HCT116 (cell line): ENCODE results near the gene UNKL. TPM values are rescaled to one million over a fixed set of nuclear protein-coding genes. Genes with fewer than 3 reads are reported as not detected.

Experiments used
- ATAC-seq: fragments of 200-7000 bp; cut with Tn5 transposase; 2 replicates; pipeline ENCODE4 v1.9.1; 2020; ENCODE audit warnings: mild to moderate bottlenecking, moderate library complexity
- BruUV-seq: library from RNA; stranded (reverse); fragments of 400-500 nt; replicated peaks from 2 replicates; lab custom pipeline; 2021; lab: Mats Ljungman, UMichigan
- CTCF ChIA-PET: fragments of 300-600 bp; sonication (Branson Sonifier 250); formaldehyde crosslinking; loops from one replicate; lab custom pipeline; 2021; ENCODE audit warnings: antibody characterized with exemption; lab: Charles Lee
- POLR2A ChIA-PET: fragments of 300-600, 350-600 bp; sonication (Branson Sonifier 250); formaldehyde crosslinking; loops from one replicate; lab custom pipeline; 2021; ENCODE audit warnings: antibody characterized with exemption; lab: Charles Lee
- RAD21 ChIA-PET, 2 experiments: fragments of 300-600 bp; sonication (Branson Sonifier 250); formaldehyde crosslinking; loops; one replicate each; lab custom pipeline; 2023; ENCODE audit warnings: low total read pairs in 2 of 2; ENCODE audit not compliant: uncharacterized antibody in 2 of 2, unreplicated experiment in 2 of 2, low non-redundant PET in 1 of 2; lab: Charles Lee
- DNase-seq: peaks from one replicate; pipeline ENCODE4 v3.0.0-alpha.2; 2010; ENCODE audit warnings: low read depth, low spot score
- H2AFZ ChIP-seq: fragments of 200-600 bp; shearing (Covaris generic), sonication (generic); 2 replicates; pipeline ENCODE4 v1.6.1; 2017; ENCODE audit warnings: low read depth, mixed run types, mixed read lengths, antibody characterized with exemption, low read length; ENCODE audit not compliant: poor library complexity, severe bottlenecking
- H3K27ac ChIP-seq: 2 replicates; pipeline ENCODE4 v1.5.1; 2012; ENCODE audit warnings: low read depth, low read length
- H3K27me3 ChIP-seq: fragments of 200-600 bp; sonication (generic); 2 replicates; pipeline ENCODE4 v1.6.1; 2016; ENCODE audit warnings: mixed run types, low read length, mixed read lengths; ENCODE audit not compliant: insufficient read depth
- H3K36me3 ChIP-seq, 2 experiments: fragments of 200-500 bp in 1 of 2; fragments of 200-600 bp in 1 of 2; sonication (Bioruptor generic) in 1 of 2; sonication (generic) in 1 of 2; 2 replicates each; pipeline versions ENCODE4 v1.5.1 to v1.6.1; 2014 to 2016; ENCODE audit warnings: low read length in 2 of 2, inconsistent platforms in 1 of 2, mixed read lengths in 1 of 2, mixed run types in 1 of 2; ENCODE audit not compliant: insufficient read depth in 2 of 2, control insufficient read depth in 1 of 2
- H3K4me1 ChIP-seq, 2 experiments: fragments of 200-600 bp in 1 of 2; sonication (generic) in 1 of 2; 2 replicates each; pipeline versions ENCODE4 v1.5.1 to v1.6.1; 2012 to 2017; ENCODE audit warnings: low read length in 2 of 2, inconsistent platforms in 1 of 2, mild to moderate bottlenecking in 1 of 2, mixed read lengths in 1 of 2, mixed run types in 1 of 2, moderate library complexity in 1 of 2; ENCODE audit not compliant: insufficient read depth in 2 of 2, control insufficient read depth in 1 of 2
- H3K4me2 ChIP-seq: fragments of 200-600 bp; sonication (generic); 2 replicates; pipeline ENCODE4 v1.6.1; 2017; ENCODE audit warnings: mixed run types, low read length, mixed read lengths
- H3K4me3 ChIP-seq, 2 experiments: fragments of 200-600 bp in 1 of 2; sonication (generic) in 1 of 2; replicated peaks in 1 of 2; 2 replicates each; pipeline ENCODE4 v1.5.1; 2011 to 2016; ENCODE audit warnings: low read length in 2 of 2, control low read depth in 1 of 2, low read depth in 1 of 2, mild to moderate bottlenecking in 1 of 2, mixed read lengths in 1 of 2, mixed run types in 1 of 2
- H3K79me2 ChIP-seq: fragments of 200-600 bp; sonication (generic); 2 replicates; pipeline ENCODE4 v1.6.1; 2017; ENCODE audit warnings: mild to moderate bottlenecking, mixed run types, low read length, moderate library complexity, mixed read lengths; ENCODE audit not compliant: insufficient read depth
- H3K9ac ChIP-seq: fragments of 200-600 bp; sonication (generic); 2 replicates; pipeline ENCODE4 v1.6.1; 2016; ENCODE audit warnings: low read length, mixed read lengths
- H3K9me2 ChIP-seq: fragments of 200-600 bp; sonication (generic), shearing (Covaris generic); 2 replicates; pipeline ENCODE4 v1.6.1; 2017; ENCODE audit warnings: mixed run types, mild to moderate bottlenecking, moderate library complexity; ENCODE audit not compliant: insufficient read depth
- H3K9me3 ChIP-seq, 2 experiments: fragments of 200-500 bp in 1 of 2; fragments of 200-600 bp in 1 of 2; sonication (Bioruptor generic) in 1 of 2; sonication (generic) in 1 of 2; 2 replicates each; pipeline ENCODE4 v1.6.1; 2014 to 2017; ENCODE audit warnings: low read length in 2 of 2, mixed read lengths in 2 of 2, inconsistent platforms in 1 of 2, low read depth in 1 of 2, mild to moderate bottlenecking in 1 of 2, mixed run types in 1 of 2, moderate library complexity in 1 of 2; ENCODE audit not compliant: control insufficient read depth in 1 of 2, insufficient read depth in 1 of 2
- H4K20me1 ChIP-seq: fragments of 200-600 bp; sonication (generic), shearing (Covaris generic); 2 replicates; pipeline ENCODE4 v1.6.1; 2017; ENCODE audit warnings: mixed run types, mild to moderate bottlenecking, moderate library complexity; ENCODE audit not compliant: insufficient read depth
- ATF3 ChIP-seq: IDR thresholded peaks from 2 replicates; pipeline ENCODE4 v1.6.1; 2012
- CEBPB ChIP-seq: IDR thresholded peaks from 2 replicates; pipeline ENCODE4 v1.6.1; 2012; ENCODE audit warnings: low read depth
- ELF1 ChIP-seq: IDR thresholded peaks from 2 replicates; pipeline ENCODE4 v1.6.1; 2012; ENCODE audit warnings: low read depth, borderline replicate concordance
- EZH2 ChIP-seq: fragments of 200-600 bp; sonication (generic); IDR thresholded peaks from 2 replicates; pipeline ENCODE4 v1.6.1; 2017; ENCODE audit warnings: antibody characterized with exemption, mixed run types
- MAX ChIP-seq: IDR thresholded peaks from 2 replicates; pipeline ENCODE4 v1.6.1; 2012
- POLR2A ChIP-seq: IDR thresholded peaks from 2 replicates; pipeline ENCODE4 v1.7.0; 2011; ENCODE audit warnings: borderline replicate concordance; ENCODE audit not compliant: insufficient read depth, insufficient read length; ENCODE audit errors: extremely low read depth
- POLR2AphosphoS5 ChIP-seq: IDR thresholded peaks from 2 replicates; pipeline ENCODE4 v1.6.1; 2011; ENCODE audit warnings: mild to moderate bottlenecking, low read depth, low read length, moderate library complexity
- RAD21 ChIP-seq: IDR thresholded peaks from 2 replicates; pipeline ENCODE4 v1.6.1; 2012; ENCODE audit warnings: low read depth, mild to moderate bottlenecking
- REST ChIP-seq: IDR thresholded peaks from 2 replicates; pipeline ENCODE4 v1.6.1; 2012; ENCODE audit warnings: low read depth
- SIN3A ChIP-seq: IDR thresholded peaks from 2 replicates; pipeline ENCODE4 v1.6.1; 2012; ENCODE audit warnings: low read depth
- SRF ChIP-seq: IDR thresholded peaks from 2 replicates; pipeline ENCODE4 v1.6.1; 2012; ENCODE audit warnings: low read depth
- ZNF274 ChIP-seq: fragments of 200-500 bp; sonication (Bioruptor generic); IDR thresholded peaks from 2 replicates; pipeline ENCODE4 v1.6.1; 2014; ENCODE audit warnings: mild to moderate bottlenecking, low read depth, low read length, inconsistent platforms
- intact Hi-C: fragments of 100-400 bp; cut with micrococcal nuclease; formaldehyde crosslinking; loops from 2 replicates; pipeline ENCODE4 v1.10.0; 2022
- total RNA-seq: library from RNA; stranded (reverse); gene quantifications from one replicate; pipeline ENCODE4 v1.2.1, GENCODE V29; 2021; ENCODE audit not compliant: unreplicated experiment
- TF ChIP-seq, protein P1 (sequence below), 3 experiments: fragments of 200-600 bp in 1 of 3; sonication (generic) in 1 of 3; IDR thresholded peaks in 2 of 3; conservative IDR thresholded peaks in 1 of 3; 2 replicates each; pipeline ENCODE4 v1.5.1; 2012 to 2017; ENCODE audit warnings: low read depth in 2 of 3, low read length in 2 of 3, antibody characterized with exemption in 1 of 3, borderline replicate concordance in 1 of 3, control low read depth in 1 of 3, mild to moderate bottlenecking in 1 of 3, mixed read lengths in 1 of 3, mixed run types in 1 of 3, moderate library complexity in 1 of 3; ENCODE audit not compliant: insufficient read depth in 1 of 3

UNKL gene
- total RNA-seq, 1 experiment from 2014 or later: 24.9 TPM

GRCh38 chr16:1383556-1383955 lies 30.9 kb downstream of the UNKL start:
- BruUV-seq: no TSS peak
- no peak overlapping the region for H3K27ac ChIP-seq
- no peak overlapping the region for H3K9ac ChIP-seq
- no peak overlapping the region for H3K4me3 ChIP-seq
- ChIA-PET RAD21 (no interaction called here), CTCF (no interaction called here), POLR2A (no interaction called here)
- no peaks in the 10 kb centered on the region for H3K27me3 ChIP-seq
- H3K4me1 ChIP-seq: peaks cover 6 to 9% of the 10 kb centered on the region in 2 experiments
- no peak for TF ChIP-seq ATF3
- TF ChIP-seq EZH2: no peak
- TF ChIP-seq MAX: no peak
- TF ChIP-seq, protein P1, sequence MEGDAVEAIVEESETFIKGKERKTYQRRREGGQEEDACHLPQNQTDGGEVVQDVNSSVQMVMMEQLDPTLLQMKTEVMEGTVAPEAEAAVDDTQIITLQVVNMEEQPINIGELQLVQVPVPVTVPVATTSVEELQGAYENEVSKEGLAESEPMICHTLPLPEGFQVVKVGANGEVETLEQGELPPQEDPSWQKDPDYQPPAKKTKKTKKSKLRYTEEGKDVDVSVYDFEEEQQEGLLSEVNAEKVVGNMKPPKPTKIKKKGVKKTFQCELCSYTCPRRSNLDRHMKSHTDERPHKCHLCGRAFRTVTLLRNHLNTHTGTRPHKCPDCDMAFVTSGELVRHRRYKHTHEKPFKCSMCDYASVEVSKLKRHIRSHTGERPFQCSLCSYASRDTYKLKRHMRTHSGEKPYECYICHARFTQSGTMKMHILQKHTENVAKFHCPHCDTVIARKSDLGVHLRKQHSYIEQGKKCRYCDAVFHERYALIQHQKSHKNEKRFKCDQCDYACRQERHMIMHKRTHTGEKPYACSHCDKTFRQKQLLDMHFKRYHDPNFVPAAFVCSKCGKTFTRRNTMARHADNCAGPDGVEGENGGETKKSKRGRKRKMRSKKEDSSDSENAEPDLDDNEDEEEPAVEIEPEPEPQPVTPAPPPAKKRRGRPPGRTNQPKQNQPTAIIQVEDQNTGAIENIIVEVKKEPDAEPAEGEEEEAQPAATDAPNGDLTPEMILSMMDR (IDR thresholded peaks at IDR 0.05 in 2 of 3, conservative IDR thresholded peaks at IDR 0.05 in 1 of 3; ENCODE audit: borderline replicate concordance in 1 of 3, insufficient read depth in 1 of 3, low read depth in 2 of 3, low read length in 2 of 3): no peak
- no peak for TF ChIP-seq SIN3A
- no peak for TF ChIP-seq ZNF274
- no peak for TF ChIP-seq SRF
- TF ChIP-seq POLR2A: no peak
- no peak for TF ChIP-seq ELF1
- TF ChIP-seq POLR2AphosphoS5: no peak
- no peak for TF ChIP-seq REST
- TF ChIP-seq CEBPB: no peak
- TF ChIP-seq RAD21: no peak
- H3K79me2 ChIP-seq: peaks cover 8% of the 10 kb centered on the region
- no peaks in the 10 kb centered on the region; a peak in 1 of 4 replicates for H3K36me3 ChIP-seq
- no peaks in the 10 kb centered on the region for H4K20me1 ChIP-seq
- no peak overlapping the region for H2AFZ ChIP-seq
- DNase-seq: no peak
- no peak overlapping the region for H3K4me2 ChIP-seq
- no peaks in the 10 kb centered on the region for H3K9me2 ChIP-seq
- intact Hi-C loops: no loop called here
- no peaks in the 10 kb centered on the region for H3K9me3 ChIP-seq
- ATAC-seq: no peak
